ENCODE data around the gene GCNT2. TPM values are rescaled to one million over a fixed set of nuclear protein-coding genes. Genes with fewer than 3 reads are reported as not detected.

The GCNT2 gene
- total RNA-seq, 4 donors from 2014 or later: 15.8 to 23.2 (median 19.4) TPM

DNA sequence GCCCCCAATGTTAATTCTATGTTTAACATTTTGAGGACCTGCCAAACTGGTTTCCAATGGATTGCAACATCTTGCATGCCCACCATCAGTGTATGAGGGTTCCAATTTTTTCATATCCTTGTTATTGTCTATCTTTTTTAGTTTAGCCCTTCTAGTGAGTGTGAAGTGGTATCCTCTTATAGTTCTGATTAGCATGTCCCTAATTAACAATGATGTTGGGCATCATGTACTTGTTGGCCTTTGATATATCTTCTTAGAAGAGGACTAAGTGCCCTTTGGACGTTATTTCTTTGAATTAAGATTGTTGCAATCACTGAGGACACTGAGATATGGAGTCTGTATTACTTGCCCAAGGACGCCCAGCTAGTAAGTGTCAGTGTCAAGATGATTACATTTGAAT is 22.3 kb downstream of the GCNT2 start:
- no peak for DNase-seq (ENCODE audit: extremely low spot score)
- Histone ChIP-seq H3K9me3 (no peaks in the 10 kb centered on the region), H3K4me1 (peaks cover 27 to 52% (median 37%) of the 10 kb centered on the region in 4 donors), H3K27me3 (no peaks in the 10 kb centered on the region), H3K27ac (replicated peaks in 1 of 4) (peak overlapping the region in 2 of 4 donors; percentile 83 to 87), H3K36me3 (no peaks in the 10 kb centered on the region), H3K4me3 (no peak overlapping the region)
- 97% methylated on average over 2 of the region's 2 CpGs for WGBS
- intact Hi-C loops (cut with DNase I): no loop called here
- TF ChIP-seq POLR2AphosphoS5 (IDR thresholded peaks at IDR 0.05) (no peak), EP300 (IDR thresholded peaks at IDR 0.05) (no peak), POLR2A (IDR thresholded peaks at IDR 0.05; ENCODE audit: low read depth) (no peak)
- TF ChIP-seq, protein P1, sequence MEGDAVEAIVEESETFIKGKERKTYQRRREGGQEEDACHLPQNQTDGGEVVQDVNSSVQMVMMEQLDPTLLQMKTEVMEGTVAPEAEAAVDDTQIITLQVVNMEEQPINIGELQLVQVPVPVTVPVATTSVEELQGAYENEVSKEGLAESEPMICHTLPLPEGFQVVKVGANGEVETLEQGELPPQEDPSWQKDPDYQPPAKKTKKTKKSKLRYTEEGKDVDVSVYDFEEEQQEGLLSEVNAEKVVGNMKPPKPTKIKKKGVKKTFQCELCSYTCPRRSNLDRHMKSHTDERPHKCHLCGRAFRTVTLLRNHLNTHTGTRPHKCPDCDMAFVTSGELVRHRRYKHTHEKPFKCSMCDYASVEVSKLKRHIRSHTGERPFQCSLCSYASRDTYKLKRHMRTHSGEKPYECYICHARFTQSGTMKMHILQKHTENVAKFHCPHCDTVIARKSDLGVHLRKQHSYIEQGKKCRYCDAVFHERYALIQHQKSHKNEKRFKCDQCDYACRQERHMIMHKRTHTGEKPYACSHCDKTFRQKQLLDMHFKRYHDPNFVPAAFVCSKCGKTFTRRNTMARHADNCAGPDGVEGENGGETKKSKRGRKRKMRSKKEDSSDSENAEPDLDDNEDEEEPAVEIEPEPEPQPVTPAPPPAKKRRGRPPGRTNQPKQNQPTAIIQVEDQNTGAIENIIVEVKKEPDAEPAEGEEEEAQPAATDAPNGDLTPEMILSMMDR (IDR thresholded peaks at IDR 0.05): no peak

GRCh38 chr6:10545482-10545881 is 24.3 kb downstream of the GCNT2 start:
- no peak for TF ChIP-seq POLR2A (IDR thresholded peaks at IDR 0.05; ENCODE audit: low read depth)
- TF ChIP-seq EP300 (IDR thresholded peaks at IDR 0.05): no peak
- TF ChIP-seq, protein P1 (IDR thresholded peaks at IDR 0.05): no peak
- peak in 1 of 2 donors; percentile 64 for TF ChIP-seq POLR2AphosphoS5 (IDR thresholded peaks at IDR 0.05)
- peak overlapping the region; percentile 77 to 87 (median 84) for H3K27ac ChIP-seq (replicated peaks in 1 of 4)
- peak overlapping the region in 2 of 4 donors; percentile 13 to 18 for H3K4me3 ChIP-seq
- peaks cover 27 to 52% (median 37%) of the 10 kb centered on the region in 4 donors for H3K4me1 ChIP-seq
- intact Hi-C loops (cut with DNase I): no loop called here
- H3K9me3 ChIP-seq: no peaks in the 10 kb centered on the region
- DNase-seq (ENCODE audit: extremely low spot score): no peak
- H3K27me3 ChIP-seq: no peaks in the 10 kb centered on the region
- WGBS: 20% methylated on average over 4 of the region's 4 CpGs
- H3K36me3 ChIP-seq: no peaks in the 10 kb centered on the region

DNA sequence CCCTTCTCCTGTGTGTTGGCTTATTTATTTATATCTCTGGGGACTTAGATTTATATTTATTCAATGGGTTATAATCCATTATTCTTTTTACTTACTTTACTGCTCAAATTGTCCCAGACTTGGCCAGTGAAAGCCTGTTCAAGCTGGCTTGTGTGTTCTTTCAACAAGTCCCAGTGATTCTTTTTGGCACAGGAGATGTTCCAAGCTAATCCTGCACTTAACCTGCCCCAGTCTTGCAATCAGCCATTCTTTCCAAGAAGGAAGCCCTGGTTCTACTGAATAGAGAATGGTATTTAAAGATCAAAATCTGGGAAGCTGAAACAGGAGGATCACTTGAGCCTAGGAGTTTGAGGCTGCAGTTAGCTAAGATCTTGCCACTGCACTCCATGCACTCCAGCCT is 26.7 kb downstream of the GCNT2 start:
- intact Hi-C loops (cut with DNase I): no loop called here
- TF ChIP-seq, protein P1 (IDR thresholded peaks at IDR 0.05): no peak
- no peak for TF ChIP-seq POLR2AphosphoS5 (IDR thresholded peaks at IDR 0.05)
- H3K4me1 ChIP-seq: peaks cover 20 to 52% (median 42%) of the 10 kb centered on the region in 4 donors

DNA sequence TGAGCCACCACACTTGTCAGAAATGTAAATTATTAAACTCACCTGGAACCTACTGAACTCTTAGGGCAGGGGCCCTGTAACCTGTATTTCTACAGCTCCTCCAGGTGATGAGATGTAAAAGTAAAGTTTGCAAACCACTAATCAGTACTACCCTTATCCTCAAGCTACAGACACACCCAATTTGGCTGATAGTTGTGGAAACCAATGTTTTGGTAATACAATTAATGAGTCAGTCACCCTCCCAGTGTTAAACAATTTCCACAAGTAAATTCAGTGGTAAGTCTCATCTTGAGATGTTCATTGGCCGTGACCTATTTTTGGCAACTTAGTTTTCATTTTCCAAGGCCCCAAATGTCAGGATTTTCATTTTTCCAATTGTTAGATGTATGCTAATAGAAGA is 29.6 kb downstream of the GCNT2 start:
- H3K27me3 ChIP-seq: no peaks in the 10 kb centered on the region
- intact Hi-C loops (cut with DNase I): no loop called here
- H3K36me3 ChIP-seq: no peaks in the 10 kb centered on the region
- no peak overlapping the region for H3K4me3 ChIP-seq
- TF ChIP-seq POLR2A (IDR thresholded peaks at IDR 0.05; ENCODE audit: low read depth) (no peak), POLR2AphosphoS5 (IDR thresholded peaks at IDR 0.05) (no peak), EP300 (IDR thresholded peaks at IDR 0.05) (no peak)
- TF ChIP-seq, protein P1 (IDR thresholded peaks at IDR 0.05): no peak
- H3K27ac ChIP-seq (replicated peaks in 1 of 4): no peak overlapping the region
- no peak for DNase-seq (ENCODE audit: extremely low spot score)
- peaks cover 18 to 62% (median 55%) of the 10 kb centered on the region in 4 donors for H3K4me1 ChIP-seq
- WGBS: 87% methylated on average over 1 of the region's 1 CpG
- H3K9me3 ChIP-seq: no peaks in the 10 kb centered on the region

More for the DNA sequence above, 26.7 kb downstream of the GCNT2 start:
- H3K36me3 ChIP-seq: no peaks in the 10 kb centered on the region
- no peak overlapping the region for H3K4me3 ChIP-seq
- peak overlapping the region; percentile 25 to 85 (median 38) for H3K27ac ChIP-seq (replicated peaks in 1 of 4)
- no peaks in the 10 kb centered on the region for H3K9me3 ChIP-seq
- DNase-seq (ENCODE audit: extremely low spot score): no peak
- H3K27me3 ChIP-seq: no peaks in the 10 kb centered on the region

DNA sequence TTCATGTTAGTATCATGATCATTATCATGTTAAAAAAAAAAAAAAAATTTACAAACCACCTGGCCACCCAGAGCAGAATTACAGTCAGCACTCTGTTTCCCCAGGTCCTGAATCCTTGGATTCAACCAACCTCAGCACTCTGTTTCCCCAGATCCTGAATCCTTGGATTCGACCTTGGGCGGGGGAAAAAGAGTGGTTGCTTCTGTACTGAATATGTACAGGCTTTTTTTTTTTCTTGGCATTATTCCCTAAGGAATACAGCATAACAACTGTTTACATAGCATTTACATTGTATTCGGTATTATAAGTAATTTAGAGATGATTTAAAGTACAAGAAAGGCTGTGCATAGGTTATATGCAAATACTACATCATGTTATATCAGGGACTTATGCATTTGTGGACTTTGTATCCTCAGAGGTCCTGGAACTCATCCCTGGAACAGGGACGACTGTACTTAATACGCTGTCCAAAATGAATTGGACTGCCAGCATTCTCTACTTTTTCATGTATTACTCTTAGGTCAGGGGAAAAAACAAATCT is 31.2 kb downstream of the GCNT2 start:
- TF ChIP-seq POLR2AphosphoS5 (IDR thresholded peaks at IDR 0.05) (no peak), POLR2A (IDR thresholded peaks at IDR 0.05; ENCODE audit: low read depth) (no peak), EP300 (IDR thresholded peaks at IDR 0.05) (no peak)
- TF ChIP-seq, protein P1 (IDR thresholded peaks at IDR 0.05): no peak
- H3K4me3 ChIP-seq: no peak overlapping the region
- no peaks in the 10 kb centered on the region for H3K27me3 ChIP-seq
- intact Hi-C loops (cut with DNase I): no loop called here
- DNase-seq (ENCODE audit: extremely low spot score): no peak
- H3K9me3 ChIP-seq: no peaks in the 10 kb centered on the region
- no peaks in the 10 kb centered on the region for H3K36me3 ChIP-seq
- 38% methylated on average over 5 of the region's 5 CpGs for WGBS
- peak overlapping the region; percentile 80 to 85 (median 82) for H3K27ac ChIP-seq (replicated peaks in 1 of 4)
- peaks cover 24 to 69% (median 57%) of the 10 kb centered on the region in 4 donors for H3K4me1 ChIP-seq
